Common myeloid progenitor, CD34-positive (primary cell): ENCODE measurements around the gene MANEAL.
A peak's percentile ranks its signal among the peaks of the same experiment; 100 is the strongest.

Source experiments
- CTCF ChIA-PET: fragments of 350-600 bp; sonication (Branson Sonifier 250); formaldehyde crosslinking; loops from one replicate; lab custom pipeline; 2021; ENCODE audit warnings: antibody characterized with exemption; lab: Charles Lee
- POLR2A ChIA-PET: fragments of 350-600 bp; sonication (Branson Sonifier 250); formaldehyde crosslinking; loops from one replicate; lab custom pipeline; 2021; ENCODE audit warnings: antibody characterized with exemption; lab: Charles Lee
- DNase-seq, 3 donors: peaks; one replicate each; pipeline versions ENCODE4 v3.0.0 to v3.0.0-alpha.2; 2013
- H3K27ac ChIP-seq, 2 experiments: 1 replicate in 1 of 2; 2 replicates in 1 of 2; pipeline ENCODE4 v1.7.0; 2013; ENCODE audit warnings: inconsistent platforms in 2 of 2, low read length in 2 of 2, mild to moderate bottlenecking in 2 of 2, low read depth in 1 of 2, moderate library complexity in 1 of 2; ENCODE audit not compliant: severe bottlenecking in 2 of 2, insufficient read depth in 1 of 2, poor library complexity in 1 of 2
- H3K27me3 ChIP-seq, 5 experiments: replicated peaks in 2 of 5; 1 replicate in 3 of 5; 2 replicates in 2 of 5; pipeline versions ENCODE4 v1.6.1 to v1.7.0; 2013; ENCODE audit warnings: low read length in 4 of 5, mild to moderate bottlenecking in 2 of 5, moderate library complexity in 2 of 5, inconsistent platforms in 1 of 5; ENCODE audit not compliant: insufficient read depth in 5 of 5, control insufficient read depth in 4 of 5
- H3K36me3 ChIP-seq, 4 experiments: 1 replicate in 2 of 4; 2 replicates in 2 of 4; pipeline versions ENCODE4 v1.6.1 to v1.7.0; 2013; ENCODE audit warnings: low read length in 3 of 4, control low read depth in 1 of 4, mild to moderate bottlenecking in 1 of 4; ENCODE audit not compliant: control insufficient read depth in 4 of 4, insufficient read depth in 4 of 4
- H3K4me1 ChIP-seq, 4 experiments: 1 replicate in 3 of 4; 2 replicates in 1 of 4; pipeline versions ENCODE4 v1.6.1 to v1.7.1; 2013; ENCODE audit warnings: low read length in 3 of 4, mild to moderate bottlenecking in 3 of 4, control low read depth in 1 of 4, inconsistent platforms in 1 of 4, moderate library complexity in 1 of 4; ENCODE audit not compliant: control insufficient read depth in 4 of 4, insufficient read depth in 4 of 4; ENCODE audit errors: control extremely low read depth in 1 of 4
- H3K4me3 ChIP-seq, 7 experiments: 1 replicate in 4 of 7; 2 replicates in 3 of 7; pipeline versions ENCODE4 v1.5.1 to v1.7.0; 2013; ENCODE audit warnings: mild to moderate bottlenecking in 7 of 7, low read length in 6 of 7, moderate library complexity in 6 of 7, inconsistent platforms in 2 of 7, low read depth in 2 of 7, control low read depth in 1 of 7; ENCODE audit not compliant: insufficient read depth in 4 of 7, control insufficient read depth in 1 of 7; ENCODE audit errors: extremely low read depth in 1 of 7
- H3K9me3 ChIP-seq, 5 experiments: 1 replicate in 4 of 5; 2 replicates in 1 of 5; pipeline versions ENCODE4 v1.6.1 to v1.7.1; 2013; ENCODE audit warnings: low read length in 4 of 5, mild to moderate bottlenecking in 2 of 5, inconsistent platforms in 1 of 5, low read depth in 1 of 5, moderate library complexity in 1 of 5; ENCODE audit not compliant: control insufficient read depth in 4 of 5, insufficient read depth in 2 of 5; ENCODE audit errors: control extremely low read depth in 1 of 5
- WGBS: methylation state at CpG from one replicate; pipeline ENCODE4 v1.1.5; 2013; ENCODE audit not compliant: insufficient coverage; 5-methylcytosine and 5-hydroxymethylcytosine counted together

Gene MANEAL

GRCh38 chr1:37844536-37844935, 50.9 kb downstream of the MANEAL start:
- DNase-seq, result no peak
- CTCF ChIA-PET, result interaction anchor here (1.0 to 2.7 kb wide), 3 partner anchors 10 to 16 kb away, joined by 3 to 20 read pairs (median 4); partner anchors contain the start of gene MTF1

GRCh38 chr1:37845049-37845646, 51.5 kb downstream of the MANEAL start:
- Histone ChIP-seq H3K27ac (peak overlapping the region; percentile 43 to 76), H3K27me3 (no peaks in the 10 kb centered on the region), H3K4me1 (peaks cover 6 to 33% (median 14%) of the 10 kb centered on the region in 4 experiments), H3K9me3 (no peaks in the 10 kb centered on the region), H3K4me3 (no peak overlapping the region), H3K36me3 (peaks cover 0 to 24% (median 5%) of the 10 kb centered on the region in 4 experiments)
- ChIA-PET CTCF (interaction anchor here (1.0 to 2.7 kb wide), 3 partner anchors 11 to 16 kb away, joined by 3 to 20 read pairs (median 4); partner anchors contain the start of gene MTF1), POLR2A (no interaction called here)
- WGBS, result 100% methylated on average over 1 of the region's 5 CpGs
- no peak for DNase-seq

More at GRCh38 chr1:37844536-37844935, 50.9 kb downstream of the MANEAL start:
- no peaks in the 10 kb centered on the region for H3K9me3 ChIP-seq
- no peak overlapping the region for H3K4me3 ChIP-seq
- peaks cover 2 to 30% (median 8%) of the 10 kb centered on the region in 4 experiments for H3K36me3 ChIP-seq
- no peaks in the 10 kb centered on the region for H3K27me3 ChIP-seq
- peaks cover 6 to 30% (median 14%) of the 10 kb centered on the region in 4 experiments for H3K4me1 ChIP-seq
- no peak overlapping the region for H3K27ac ChIP-seq
- POLR2A ChIA-PET, result no interaction called here

- Histone ChIP-seq H3K36me3 (peaks cover 0 to 19% (median 4%) of the 10 kb centered on the region in 4 experiments), H3K27me3 (no peaks in the 10 kb centered on the region), H3K27ac (peak overlapping the region; percentile 43 to 76), H3K4me1 (peaks cover 7 to 39% (median 16%) of the 10 kb centered on the region in 4 experiments), H3K9me3 (no peaks in the 10 kb centered on the region), H3K4me3 (peak overlapping the region in 2 of 7 experiments; percentile 10 to 39)
- ChIA-PET POLR2A (no interaction called here), CTCF (interaction anchor here (2.7 kb wide), 1 partner anchor 14 kb away, joined by 20 read pairs; the partner anchor contains the start of gene MTF1)
- WGBS, result no CpG with 5 or more reads among the region's 3 CpGs
- DNase-seq, result no peak
Measured at GRCh38 chr1:37845786-37846185, 52.1 kb downstream of the MANEAL start.

- POLR2A ChIA-PET, result no interaction called here
Measured at GRCh38 chr1:37846647-37847339, 53.1 kb downstream of the MANEAL start.

GRCh38 chr1:37849480-37849879, 55.8 kb downstream of the MANEAL start:
- peaks cover 20 to 57% (median 31%) of the 10 kb centered on the region in 4 experiments for H3K4me1 ChIP-seq
- no peak for DNase-seq
- no peak overlapping the region for H3K4me3 ChIP-seq
- ChIA-PET CTCF (interaction anchor here (4.4 kb wide), 1 partner anchor 12 kb away, joined by 28 read pairs; the partner anchor contains the start of gene MTF1), POLR2A (no interaction called here)
- H3K9me3 ChIP-seq, result no peaks in the 10 kb centered on the region
- no peak overlapping the region for H3K27ac ChIP-seq
- H3K27me3 ChIP-seq, result no peaks in the 10 kb centered on the region
- H3K36me3 ChIP-seq, result peaks cover 0 to 20% (median 3%) of the 10 kb centered on the region in 4 experiments
- 94% methylated on average over 2 of the region's 3 CpGs for WGBS

More at GRCh38 chr1:37846647-37847339, 53.1 kb downstream of the MANEAL start:
- Histone ChIP-seq H3K4me1 (peaks cover 17 to 49% (median 25%) of the 10 kb centered on the region in 4 experiments), H3K4me3 (peak overlapping the region in 6 of 7 experiments; percentile 11 to 72 (median 50)), H3K36me3 (peaks cover 0 to 15% (median 3%) of the 10 kb centered on the region in 4 experiments), H3K27me3 (no peaks in the 10 kb centered on the region), H3K9me3 (no peaks in the 10 kb centered on the region), H3K27ac (peak overlapping the region; percentile 43 to 76)
- 0% methylated on average over 1 of the region's 4 CpGs for WGBS
- CTCF ChIA-PET, result interaction anchor here (1.4 to 2.7 kb wide), 2 partner anchors 13 to 130 kb away, joined by 3 to 20 read pairs; partner anchors contain the start of gene MTF1
- peak; percentile 23 to 47 (median 37) for DNase-seq

GRCh38 chr1:37850352-37850955, 56.8 kb downstream of the MANEAL start:
- H3K4me1 ChIP-seq, result peaks cover 20 to 50% (median 31%) of the 10 kb centered on the region in 4 experiments
- H3K9me3 ChIP-seq, result no peaks in the 10 kb centered on the region
- ChIA-PET CTCF (interaction anchor here (0.6 to 4.4 kb wide), 5 partner anchors 11 to 348 kb away, joined by 3 to 28 read pairs (median 3); partner anchors contain the start of gene MTF1), POLR2A (no interaction called here)
- no peaks in the 10 kb centered on the region for H3K27me3 ChIP-seq
- no peak overlapping the region for H3K4me3 ChIP-seq
- DNase-seq, result no peak
- 100% methylated on average over 1 of the region's 6 CpGs for WGBS
- peaks cover 0 to 21% (median 8%) of the 10 kb centered on the region in 4 experiments for H3K36me3 ChIP-seq
- no peak overlapping the region for H3K27ac ChIP-seq
